T-helper 1 cell (primary cell): ENCODE measurements around the gene OMP.
"Not testable (repeated sequence)": the region's sequence is repeated elsewhere in the genome, so short reads cannot be mapped to it uniquely, and the experiment has no call there.

Source experiments
- DNase-seq, 5 donors: peaks; one replicate each; pipeline ENCODE4 v3.0.0-alpha.2; 2012 to 2020

The OMP gene

DNA sequence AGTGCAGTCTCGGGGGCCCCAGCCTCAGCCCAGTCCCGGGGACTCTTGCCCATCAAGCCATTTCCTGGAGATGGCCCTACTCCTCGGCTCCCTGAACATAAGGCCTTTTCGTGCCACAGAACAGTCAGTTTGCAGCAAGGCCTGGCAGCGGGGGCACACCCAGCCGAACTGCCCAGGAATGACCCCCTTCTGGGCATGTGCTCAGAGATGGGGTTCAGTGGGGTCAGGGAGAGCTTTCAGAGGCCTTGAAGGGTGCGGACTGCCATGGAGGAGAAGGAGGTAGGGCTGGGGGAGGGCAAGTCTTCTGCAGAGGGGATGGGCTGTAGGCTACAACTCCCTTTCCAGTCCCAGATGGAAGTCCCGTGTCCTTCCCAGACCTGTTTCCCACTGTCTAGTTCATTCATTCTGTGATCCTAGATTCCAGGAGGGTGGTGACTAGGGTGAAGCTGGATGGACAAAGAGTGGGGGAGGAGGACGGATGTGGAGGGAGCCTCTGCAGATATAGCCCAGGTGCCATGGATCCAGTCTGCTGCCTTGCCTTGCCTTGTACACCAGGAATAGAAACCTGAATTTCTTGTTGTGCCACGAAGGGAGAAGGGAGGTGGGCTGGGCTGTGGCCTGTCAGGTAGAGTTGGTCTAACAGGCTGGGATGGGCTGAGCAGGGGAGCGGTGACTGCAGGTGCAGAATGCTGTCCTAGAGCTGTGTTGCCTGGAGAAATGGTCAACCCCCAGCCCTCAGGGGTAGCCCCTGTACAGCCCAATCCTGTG is 14.2 kb upstream of the OMP start:
- DNase-seq, result no peak

GRCh38 chr11:77089004-77089545 is 13.6 kb upstream of the OMP start:
- no peak for DNase-seq

DNA sequence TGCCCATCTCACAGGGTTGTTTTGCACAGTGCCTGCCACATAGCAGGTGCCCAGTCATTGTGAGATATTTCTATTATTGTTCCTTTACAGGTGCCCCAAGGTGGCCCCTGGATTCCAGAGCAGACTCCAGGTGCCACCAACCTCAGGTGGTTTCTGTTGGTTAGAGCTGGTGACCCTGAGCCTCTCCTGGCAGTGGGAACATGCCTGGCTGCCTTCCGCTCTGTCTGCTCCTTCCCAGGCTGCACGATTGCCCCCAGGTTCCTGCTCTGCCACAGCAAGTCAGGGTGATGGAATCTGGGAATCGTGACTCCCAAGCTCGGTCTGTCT is 12.6 kb upstream of the OMP start:
- DNase-seq, result no peak

DNA sequence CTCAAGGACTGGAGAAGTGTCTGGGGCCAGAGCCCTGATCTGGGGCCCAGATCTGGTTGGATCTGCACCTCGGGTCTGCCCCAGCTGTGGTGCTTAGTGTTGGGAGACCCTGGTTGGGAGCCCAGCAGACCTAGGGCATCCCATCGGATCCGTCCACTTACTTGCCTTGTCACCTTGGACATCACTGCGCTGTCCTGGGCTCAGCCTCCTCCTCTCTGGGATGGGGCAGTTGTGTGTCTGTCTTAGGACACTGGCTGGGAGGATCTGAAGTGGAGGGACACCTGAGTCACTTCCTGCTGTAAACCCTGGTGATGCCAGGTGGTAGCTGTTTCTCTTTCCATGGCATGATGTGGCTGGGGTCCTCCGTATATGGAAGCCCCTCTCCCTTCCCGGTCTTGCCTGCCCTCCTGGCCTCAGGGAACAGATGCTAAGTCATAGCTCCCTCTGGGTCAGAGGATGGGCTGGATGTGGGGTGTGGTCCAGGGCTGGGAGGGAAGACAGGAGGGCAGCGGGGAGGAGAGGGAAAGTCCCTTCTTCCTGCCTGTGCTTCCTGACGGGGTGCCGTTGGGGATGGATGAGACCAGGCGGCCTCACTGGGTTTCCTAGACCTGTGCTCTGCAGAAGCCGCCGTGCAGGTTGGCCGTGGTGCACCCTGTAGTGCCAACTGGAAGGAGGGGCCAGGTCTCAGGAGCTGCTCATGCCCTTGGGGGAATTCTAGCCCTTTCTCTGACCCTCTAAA is 12.1 kb upstream of the OMP start:
- DNase-seq, result no peak

DNA sequence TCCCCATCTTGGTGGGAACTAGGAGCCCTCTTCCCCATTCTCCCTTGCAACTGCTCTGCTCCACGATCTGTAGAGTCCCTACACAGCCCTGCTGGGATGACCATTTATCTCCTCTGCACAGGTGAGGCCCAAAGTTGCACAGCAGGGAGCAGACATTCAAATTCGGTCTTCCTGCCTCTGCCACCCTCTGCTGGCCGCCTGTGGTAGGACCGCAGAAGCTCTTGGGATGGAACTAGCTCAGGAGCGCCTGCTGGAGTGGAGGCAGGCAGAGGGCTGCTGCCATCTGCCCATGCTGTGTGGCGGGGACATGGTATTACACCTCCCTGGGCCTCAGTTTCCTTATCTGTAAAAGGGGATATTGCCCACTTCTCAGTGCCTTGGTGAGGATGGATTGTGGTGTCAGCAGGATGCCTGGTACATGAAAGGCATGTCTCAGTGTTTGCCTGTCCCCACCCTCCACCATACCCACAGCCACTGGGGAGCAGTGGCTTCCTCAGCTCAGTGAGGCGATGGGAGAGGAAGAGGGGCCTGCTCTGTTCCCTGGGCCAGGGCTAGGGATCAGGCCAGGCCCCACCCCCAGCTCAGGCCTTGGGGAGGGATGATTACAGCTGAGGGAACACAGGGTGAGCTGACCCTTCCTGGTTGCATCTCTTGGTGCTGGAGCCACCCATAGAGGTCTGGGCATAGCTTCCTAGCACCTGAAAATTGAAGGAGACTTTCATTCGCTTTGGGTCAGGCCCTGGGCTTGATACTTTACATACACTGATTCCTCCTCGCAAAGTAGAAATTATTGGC is 11.3 kb upstream of the OMP start:
- peak; percentile 39 to 73 (median 62) for DNase-seq

GRCh38 chr11:77092382-77092781 is 10.3 kb upstream of the OMP start:
- DNase-seq, result no peak

DNA sequence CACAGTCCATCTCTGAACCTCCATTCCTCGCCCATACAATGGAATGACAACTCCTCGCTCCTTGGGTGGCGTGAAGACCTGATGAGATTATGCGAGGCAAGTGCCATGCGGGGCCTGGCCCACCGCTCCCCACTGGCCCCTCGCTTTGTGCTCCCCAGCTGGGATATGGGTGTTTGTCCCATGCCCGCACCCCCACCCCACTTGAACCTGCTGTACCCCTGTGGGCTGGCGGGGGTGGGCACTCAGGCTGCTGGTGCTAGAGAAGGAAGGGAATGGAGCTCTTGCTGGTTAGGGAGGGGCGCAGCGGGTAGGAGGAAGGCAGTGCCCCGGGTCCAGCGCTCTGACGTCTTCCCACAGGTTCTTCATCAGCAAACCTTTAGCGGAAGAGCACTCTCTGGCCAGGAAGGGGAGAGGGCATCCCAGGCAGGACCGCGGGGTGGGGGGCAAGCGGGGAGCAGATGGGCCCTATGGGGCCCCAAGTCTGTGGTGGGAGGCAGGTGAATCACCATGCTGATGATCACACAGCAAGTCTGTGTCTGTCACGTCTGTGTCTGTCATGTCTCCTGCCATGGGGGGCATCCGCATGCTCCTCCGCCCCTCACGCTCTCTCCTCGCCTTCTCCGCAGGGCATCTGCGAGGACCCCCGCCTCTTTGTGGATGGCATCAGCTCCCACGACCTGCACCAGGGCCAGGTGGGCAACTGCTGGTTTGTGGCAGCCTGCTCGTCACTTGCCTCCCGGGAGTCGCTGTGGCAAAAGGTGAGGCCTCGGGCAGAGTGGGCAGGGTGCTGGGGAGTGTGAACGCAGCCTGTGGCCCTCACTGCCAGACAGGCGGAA is 9.4 kb upstream of the OMP start:
- DNase-seq, result no peak

GRCh38 chr11:77093987-77094840 is 8.4 kb upstream of the OMP start:
- no peak for DNase-seq

DNA sequence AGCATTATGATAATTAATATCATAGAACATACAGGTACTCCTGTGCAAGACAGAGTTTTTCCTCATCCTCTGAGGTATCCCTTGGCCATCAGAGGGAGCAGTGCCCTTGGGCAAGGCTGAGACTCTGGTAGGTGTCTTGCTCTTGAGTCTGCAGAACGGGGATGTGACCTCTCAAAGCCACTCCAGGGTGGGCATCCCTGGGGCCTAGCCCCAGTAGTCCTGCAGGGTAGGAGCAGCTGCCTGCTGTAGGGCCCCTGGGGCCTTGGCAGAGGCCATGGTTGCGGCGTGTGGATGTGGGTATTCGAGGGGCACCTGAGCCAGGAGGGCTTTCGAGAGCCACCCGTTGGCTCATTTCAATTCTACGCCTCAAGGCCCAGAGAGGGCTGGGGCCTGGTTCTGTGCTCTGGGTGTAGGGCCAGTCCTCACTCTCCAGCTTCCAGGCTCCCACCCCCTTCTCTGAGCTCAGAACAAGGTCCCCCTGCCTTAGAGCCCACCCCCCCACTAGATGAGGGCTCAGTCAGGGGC is 7.7 kb upstream of the OMP start:
- DNase-seq, result no peak

GRCh38 chr11:77095551-77096490 is 6.8 kb upstream of the OMP start:
- DNase-seq, result no peak

- no peak for DNase-seq
Measured at GRCh38 chr11:77096591-77097019, 6.0 kb upstream of the OMP start.

- not testable (repeated sequence) for DNase-seq
Measured at GRCh38 chr11:77097180-77097579, 5.5 kb upstream of the OMP start.

DNA sequence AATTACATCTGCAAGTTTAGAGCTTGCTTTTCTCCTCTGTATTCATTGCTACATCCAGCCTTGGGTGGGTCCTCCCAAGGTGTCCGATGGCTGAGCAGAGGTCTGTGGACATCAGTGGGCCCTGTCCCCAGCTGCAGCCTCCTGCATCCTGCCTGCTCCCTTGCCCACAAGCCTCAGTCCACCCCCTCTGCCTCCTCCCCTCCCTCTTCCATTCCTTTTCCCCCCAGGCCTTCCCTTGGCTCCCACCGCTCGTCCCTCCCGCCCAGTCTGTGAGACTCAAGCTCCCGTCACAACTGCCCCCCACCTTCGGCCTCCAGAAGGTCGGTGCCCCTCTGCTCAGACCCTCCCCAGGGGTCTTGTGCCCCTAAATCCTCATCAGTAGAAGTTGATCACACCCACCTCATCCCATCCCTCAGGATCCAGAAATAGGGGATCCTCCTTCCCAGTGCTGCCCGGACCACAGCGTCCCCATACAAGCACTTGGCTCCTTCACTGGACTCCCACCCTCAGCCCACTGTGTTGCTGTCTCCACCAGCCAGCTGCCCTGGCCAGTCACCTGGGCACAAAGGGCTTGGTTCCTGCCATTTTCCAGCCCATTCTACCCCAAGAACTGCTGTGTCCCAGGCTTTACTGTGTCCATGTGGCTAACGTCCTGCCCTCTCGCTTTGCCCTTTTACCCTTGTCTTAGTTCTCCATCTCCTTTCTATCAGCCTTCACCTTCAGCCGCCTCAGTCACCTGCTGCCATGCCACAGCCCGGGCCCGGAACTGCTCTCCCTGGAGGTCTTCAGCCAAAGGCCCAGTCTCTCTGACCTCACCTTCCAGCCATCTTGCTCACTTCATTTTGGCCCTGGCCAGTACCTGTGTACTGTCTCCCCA is 2.2 kb upstream of the OMP start:
- DNase-seq, result no peak

DNA sequence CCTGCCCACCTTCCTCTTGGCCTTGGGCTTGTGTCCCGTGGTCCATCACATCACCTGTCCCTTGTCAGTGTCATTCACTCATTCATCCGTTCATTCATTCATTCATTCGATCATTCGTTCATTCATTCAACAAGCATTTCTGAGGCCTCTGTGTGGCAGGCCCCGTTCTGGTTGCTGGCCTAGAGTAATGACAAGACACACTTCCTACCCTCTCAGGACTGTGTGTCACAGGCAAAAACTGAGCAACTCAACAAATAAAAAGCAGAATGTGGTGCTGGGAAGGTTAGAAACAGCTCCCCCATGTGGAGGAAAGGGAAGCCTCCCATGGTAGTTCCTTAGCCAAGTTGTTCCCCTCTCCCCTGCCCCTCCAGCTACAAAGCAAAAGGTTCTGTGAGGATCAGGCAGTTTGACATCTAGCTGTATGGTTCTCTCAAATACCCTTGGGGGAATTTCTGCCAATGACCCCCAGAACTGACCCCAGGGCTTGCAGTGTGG is 1.6 kb upstream of the OMP start:
- no peak for DNase-seq

DNA sequence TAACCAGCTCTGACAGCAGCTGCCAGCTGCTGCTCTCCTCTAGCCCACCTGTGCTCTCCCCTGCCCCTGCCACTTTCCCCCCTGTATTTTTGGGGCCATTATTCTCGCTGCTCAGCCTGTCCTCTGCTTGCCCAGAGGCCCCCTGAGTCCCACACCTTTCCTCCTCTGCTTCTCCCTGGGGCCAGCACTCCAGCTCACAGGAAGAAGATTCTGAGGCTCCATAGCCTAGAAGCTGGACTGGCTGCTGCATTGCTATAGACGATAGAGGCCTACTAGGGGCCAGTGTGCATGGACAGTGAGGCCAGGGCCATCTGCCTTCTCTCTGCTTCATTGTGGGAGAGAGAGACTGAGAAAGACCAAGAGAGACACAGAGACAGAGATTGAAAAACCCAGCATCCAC is 679 bp downstream of the OMP start:
- DNase-seq, result no peak

DNA sequence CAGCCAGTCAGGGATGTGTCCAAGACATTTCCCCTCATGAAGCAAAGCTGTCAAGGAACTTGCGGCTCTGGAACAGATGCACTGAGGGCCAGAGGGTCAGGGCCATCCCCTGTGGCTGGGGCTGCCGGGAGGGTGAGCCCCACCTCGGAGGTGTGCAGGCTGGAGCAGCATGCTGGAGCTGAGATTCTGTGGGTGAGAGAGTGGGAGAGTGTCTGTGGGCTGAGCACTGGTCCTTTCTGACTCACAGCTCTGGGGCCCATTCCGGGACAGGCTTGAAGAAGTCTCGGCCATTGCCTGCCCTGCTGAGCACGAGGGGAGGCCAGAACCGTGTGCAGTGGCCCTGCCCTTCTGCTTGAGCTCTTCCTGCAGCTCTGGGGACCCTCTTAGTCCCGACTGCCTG is 2.1 kb downstream of the OMP start:
- no peak for DNase-seq

- no peak for DNase-seq
Measured at GRCh38 chr11:77106321-77106720, 3.7 kb downstream of the OMP start.

DNA sequence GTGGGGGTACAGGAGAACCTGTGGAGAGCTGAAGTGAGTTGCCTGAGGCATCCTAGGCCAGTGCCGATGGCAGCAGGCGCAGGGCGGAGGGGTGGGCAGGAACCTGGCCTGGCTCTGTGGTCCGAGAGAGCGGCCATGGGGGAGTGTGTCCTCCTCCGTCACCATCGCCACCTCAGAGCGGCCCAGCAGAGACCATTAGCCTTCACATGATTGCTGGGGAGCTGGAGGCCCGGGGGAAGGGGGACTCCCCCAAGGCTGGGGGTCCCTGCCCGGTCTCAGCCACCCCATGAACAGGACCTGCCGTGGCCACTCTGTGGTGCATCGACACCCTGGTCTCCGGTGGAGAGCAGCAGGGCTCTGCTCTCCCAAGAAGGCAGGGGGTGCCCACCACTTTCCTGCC is 4.1 kb downstream of the OMP start:
- no peak for DNase-seq

- no peak for DNase-seq
Measured at GRCh38 chr11:77107950-77108349, 5.3 kb downstream of the OMP start.
